Fibroblast of villous mesenchyme (primary cell): Measurements from ENCODE around the gene SPATA46. TPM values are rescaled to one million over a fixed set of nuclear protein-coding genes. Genes with fewer than 3 reads are reported as not detected.

Source experiments
- DNase-seq: peaks from one replicate; pipeline ENCODE4 v3.0.0-alpha.2; 2010; ENCODE audit warnings: low read depth
- H3K4me3 ChIP-seq: 2 replicates; pipeline ENCODE4 v1.5.1; 2011; ENCODE audit warnings: low read depth, mild to moderate bottlenecking, low read length
- CTCF ChIP-seq: IDR thresholded peaks from 2 replicates; pipeline ENCODE4 v1.5.1; 2012; ENCODE audit warnings: low read depth, mild to moderate bottlenecking, low read length; ENCODE audit not compliant: insufficient read depth
- total RNA-seq: library from RNA; depleted of rRNA; stranded (reverse); fragments of >200 nt; gene quantifications from 2 replicates; pipeline ENCODE4 v1.2.3, GENCODE V29; 2012

Gene SPATA46
- total RNA-seq, 1 donor = not detected

- TF ChIP-seq CTCF = no peak
- no peak overlapping the region for H3K4me3 ChIP-seq
- DNase-seq = no peak
Measured at GRCh38 chr1:162386292-162387225, 9.9 kb upstream of the SPATA46 start.

DNA sequence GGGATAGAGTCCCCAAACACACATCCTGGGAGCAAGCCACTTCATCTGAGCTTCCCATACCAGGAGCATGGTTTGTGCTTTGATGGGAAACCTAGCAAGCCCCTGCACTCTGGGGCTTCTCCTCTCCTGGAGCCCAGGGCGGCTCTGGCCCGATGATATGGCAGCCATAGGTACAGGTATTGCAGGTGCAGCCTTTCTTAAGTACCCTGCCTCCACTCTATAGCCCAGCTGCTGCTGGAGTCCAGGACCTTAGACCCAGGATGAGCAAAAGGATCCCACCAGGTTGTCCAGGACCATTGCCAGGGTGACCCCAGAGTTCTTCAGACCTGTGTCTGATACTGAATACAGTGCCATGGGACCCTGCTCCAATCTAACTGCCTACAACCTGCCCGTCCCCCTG lies 9.0 kb upstream of the SPATA46 start:
- no peak for DNase-seq
- no peak for TF ChIP-seq CTCF
- H3K4me3 ChIP-seq = no peak overlapping the region

GRCh38 chr1:162385280-162385623 lies 8.6 kb upstream of the SPATA46 start:
- DNase-seq = no peak
- TF ChIP-seq CTCF = no peak
- H3K4me3 ChIP-seq = no peak overlapping the region

- H3K4me3 ChIP-seq = no peak overlapping the region
- TF ChIP-seq CTCF = no peak
Measured at GRCh38 chr1:162384601-162385279, 8.1 kb upstream of the SPATA46 start.

DNA sequence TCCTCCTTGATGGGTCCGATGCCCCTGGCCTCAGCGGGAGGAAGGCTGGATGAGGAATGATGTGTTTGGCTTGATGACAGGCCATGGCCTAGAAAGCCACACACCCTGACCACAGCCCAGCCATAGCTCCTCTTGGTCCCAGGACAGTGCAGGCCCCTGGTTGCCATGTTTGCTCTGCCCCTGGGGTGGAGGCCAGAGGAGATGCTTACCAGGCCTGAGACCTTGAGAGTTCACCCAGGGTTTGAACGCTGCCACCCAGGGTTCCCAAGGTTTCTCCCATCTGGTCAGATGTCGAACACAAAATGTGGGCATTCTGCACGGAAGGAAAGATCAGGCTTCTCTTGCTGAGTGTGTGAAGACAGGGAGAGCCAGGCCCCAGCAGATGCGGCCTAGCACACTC lies 7.5 kb upstream of the SPATA46 start:
- H3K4me3 ChIP-seq = no peak overlapping the region
- TF ChIP-seq CTCF = no peak

More at GRCh38 chr1:162384601-162385279, 8.1 kb upstream of the SPATA46 start:
- no peak for DNase-seq

GRCh38 chr1:162383516-162383915 lies 6.9 kb upstream of the SPATA46 start:
- DNase-seq = no peak
- H3K4me3 ChIP-seq = no peak overlapping the region
- no peak for TF ChIP-seq CTCF

More for the DNA sequence above, 7.5 kb upstream of the SPATA46 start:
- DNase-seq = no peak
